Ovary (tissue), 3 donors: ENCODE results near the gene FNTB.

ENCODE experiments used
- POLR2A ChIP-seq: fragments of 450-650 bp; IDR thresholded peaks from one replicate; pipeline ENCODE4 v1.6.1; 2017; ENCODE audit warnings: antibody characterized with exemption, mild to moderate bottlenecking, moderate library complexity
- TF ChIP-seq, protein P1 (sequence below), 3 donors: fragments of 450-650 bp in 2 of 3; fragments of 200-600 bp in 1 of 3; IDR thresholded peaks; one replicate each; pipeline versions ENCODE4 v1.5.1 to v1.8.0; 2016 to 2022; ENCODE audit warnings: antibody characterized with exemption in 3 of 3, mild to moderate bottlenecking in 1 of 3
- donor health status: DM: no; HTN: no; CAD: no.

DNA sequence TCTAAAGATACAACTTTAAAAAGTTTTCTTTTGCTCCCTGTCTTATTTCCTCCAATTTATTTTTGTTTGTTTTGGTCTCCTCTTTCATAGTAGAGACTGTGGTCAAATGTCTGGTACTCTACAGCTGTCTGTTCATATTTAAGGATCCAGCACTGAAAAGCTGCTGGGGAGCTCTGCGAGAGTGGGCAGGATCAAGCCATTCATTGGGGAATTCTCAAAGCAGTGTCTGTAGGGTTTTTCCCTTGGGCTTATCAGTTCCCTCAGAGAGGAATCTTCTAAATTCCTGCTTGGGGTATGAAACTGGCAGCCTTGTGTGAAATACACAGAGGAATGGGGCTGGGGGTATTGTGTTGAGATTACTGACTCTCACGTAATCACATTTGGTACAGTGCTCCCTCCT is 52.3 kb downstream of the FNTB start:
- TF ChIP-seq, protein P1, sequence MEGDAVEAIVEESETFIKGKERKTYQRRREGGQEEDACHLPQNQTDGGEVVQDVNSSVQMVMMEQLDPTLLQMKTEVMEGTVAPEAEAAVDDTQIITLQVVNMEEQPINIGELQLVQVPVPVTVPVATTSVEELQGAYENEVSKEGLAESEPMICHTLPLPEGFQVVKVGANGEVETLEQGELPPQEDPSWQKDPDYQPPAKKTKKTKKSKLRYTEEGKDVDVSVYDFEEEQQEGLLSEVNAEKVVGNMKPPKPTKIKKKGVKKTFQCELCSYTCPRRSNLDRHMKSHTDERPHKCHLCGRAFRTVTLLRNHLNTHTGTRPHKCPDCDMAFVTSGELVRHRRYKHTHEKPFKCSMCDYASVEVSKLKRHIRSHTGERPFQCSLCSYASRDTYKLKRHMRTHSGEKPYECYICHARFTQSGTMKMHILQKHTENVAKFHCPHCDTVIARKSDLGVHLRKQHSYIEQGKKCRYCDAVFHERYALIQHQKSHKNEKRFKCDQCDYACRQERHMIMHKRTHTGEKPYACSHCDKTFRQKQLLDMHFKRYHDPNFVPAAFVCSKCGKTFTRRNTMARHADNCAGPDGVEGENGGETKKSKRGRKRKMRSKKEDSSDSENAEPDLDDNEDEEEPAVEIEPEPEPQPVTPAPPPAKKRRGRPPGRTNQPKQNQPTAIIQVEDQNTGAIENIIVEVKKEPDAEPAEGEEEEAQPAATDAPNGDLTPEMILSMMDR (IDR thresholded peaks at IDR 0.05), result no peak
- TF ChIP-seq POLR2A, result no peak
